ENCODE data around the gene LTBP4. TPM values are rescaled to one million over a fixed set of nuclear protein-coding genes. Genes with fewer than 3 reads are reported as not detected.
A peak's percentile ranks its signal among the peaks of the same experiment; 100 is the strongest.

LTBP4 gene
- total RNA-seq, 1 donor from 2014 or later = 430 TPM

GRCh38 chr19:40605216-40605971 lies 4.2 kb downstream of the LTBP4 start:
- H3K4me3 ChIP-seq = peak overlapping the region; percentile 54
- ATAC-seq (peak; percentile 57), DNase-seq (peak; percentile 92)
- intact Hi-C loops (cut with DNase I) = no loop called here
- no peaks in the 10 kb centered on the region for H3K9me3 ChIP-seq
- H3K27ac ChIP-seq = peak overlapping the region; percentile 78
- TF ChIP-seq CTCF (IDR thresholded peaks at IDR 0.05) = peak; percentile 23
- no peaks in the 10 kb centered on the region for H3K36me3 ChIP-seq
- peaks cover 13% of the 10 kb centered on the region for H3K27me3 ChIP-seq
- H3K4me1 ChIP-seq = peaks cover 51% of the 10 kb centered on the region

GRCh38 chr19:40607311-40608239 lies 6.4 kb downstream of the LTBP4 start:
- no peaks in the 10 kb centered on the region for H3K36me3 ChIP-seq
- no peak overlapping the region for H3K27ac ChIP-seq
- no peaks in the 10 kb centered on the region for H3K9me3 ChIP-seq
- H3K4me1 ChIP-seq = peaks cover 50% of the 10 kb centered on the region
- peaks cover under 1% of the 10 kb centered on the region for H3K27me3 ChIP-seq
- no peak for TF ChIP-seq CTCF (IDR thresholded peaks at IDR 0.05)
- no peak overlapping the region for H3K4me3 ChIP-seq
- DNase-seq (no peak), ATAC-seq (no peak)
- intact Hi-C loops (cut with DNase I) = no loop called here

- ATAC-seq (no peak), DNase-seq (no peak)
- intact Hi-C loops (cut with DNase I) = no loop called here
- H3K36me3 ChIP-seq = no peaks in the 10 kb centered on the region
- no peak overlapping the region for H3K27ac ChIP-seq
- no peak overlapping the region for H3K4me3 ChIP-seq
- H3K9me3 ChIP-seq = no peaks in the 10 kb centered on the region
- no peaks in the 10 kb centered on the region for H3K27me3 ChIP-seq
- peaks cover 45% of the 10 kb centered on the region for H3K4me1 ChIP-seq
- TF ChIP-seq CTCF (IDR thresholded peaks at IDR 0.05) = no peak
Measured at GRCh38 chr19:40608240-40608621, 7.1 kb downstream of the LTBP4 start.

- H3K36me3 ChIP-seq = no peaks in the 10 kb centered on the region
- no peaks in the 10 kb centered on the region for H3K9me3 ChIP-seq
- ATAC-seq (no peak), DNase-seq (no peak)
- TF ChIP-seq CTCF (IDR thresholded peaks at IDR 0.05) = no peak
- no peak overlapping the region for H3K27ac ChIP-seq
- H3K4me3 ChIP-seq = peak overlapping the region; percentile 48
- no peaks in the 10 kb centered on the region for H3K27me3 ChIP-seq
- intact Hi-C loops (cut with DNase I) = no loop called here
- H3K4me1 ChIP-seq = peaks cover 46% of the 10 kb centered on the region
Measured at GRCh38 chr19:40608957-40609356, 7.8 kb downstream of the LTBP4 start.

GRCh38 chr19:40609561-40610395 lies 8.6 kb downstream of the LTBP4 start:
- ATAC-seq (peak; percentile 80), DNase-seq (peak; percentile 97)
- Histone ChIP-seq H3K9me3 (no peaks in the 10 kb centered on the region), H3K27ac (peak overlapping the region; percentile 80), H3K27me3 (no peaks in the 10 kb centered on the region), H3K4me1 (peaks cover 45% of the 10 kb centered on the region), H3K4me3 (peak overlapping the region; percentile 48), H3K36me3 (no peaks in the 10 kb centered on the region)
- TF ChIP-seq CTCF (IDR thresholded peaks at IDR 0.05) = no peak
- intact Hi-C loops (cut with DNase I) = no loop called here
